H9 (cell line): Measurements from ENCODE around the gene SNAP25. TPM values are rescaled to one million over a fixed set of nuclear protein-coding genes. Genes with fewer than 3 reads are reported as not detected.

ENCODE experiments used
- DNase-seq: peaks from one replicate; pipeline ENCODE4 v3.0.0-alpha.2; 2017
- H2AFZ ChIP-seq: one replicate; pipeline ENCODE4 v1.6.1; 2013; ENCODE audit warnings: mild to moderate bottlenecking, low read length, control low read depth, moderate library complexity
- H2AK5ac ChIP-seq: 2 replicates; pipeline ENCODE4 v1.6.1; 2013; ENCODE audit warnings: low read length, control low read depth, mixed read lengths; ENCODE audit not compliant: insufficient read length
- H2BK120ac ChIP-seq: one replicate; pipeline ENCODE4 v1.6.1; 2013; ENCODE audit warnings: low read depth, mild to moderate bottlenecking, low read length, control low read depth, inconsistent platforms; ENCODE audit not compliant: poor library complexity, severe bottlenecking
- H2BK12ac ChIP-seq: 2 replicates; pipeline ENCODE4 v1.6.1; 2013; ENCODE audit warnings: low read length, control low read depth, mixed read lengths, low read depth; ENCODE audit not compliant: insufficient read length
- H2BK15ac ChIP-seq: 2 replicates; pipeline ENCODE4 v1.6.1; 2013; ENCODE audit warnings: low read depth, low read length, control low read depth
- H2BK20ac ChIP-seq: one replicate; pipeline ENCODE4 v1.6.1; 2013; ENCODE audit warnings: low read depth, mild to moderate bottlenecking, low read length, control low read depth, inconsistent platforms; ENCODE audit not compliant: poor library complexity, severe bottlenecking
- H2BK5ac ChIP-seq: 2 replicates; pipeline ENCODE4 v1.6.1; 2013; ENCODE audit warnings: low read length, control low read depth, mixed read lengths; ENCODE audit not compliant: insufficient read length
- H3K14ac ChIP-seq: 2 replicates; pipeline ENCODE4 v1.6.1; 2013; ENCODE audit warnings: low read length, control low read depth; ENCODE audit not compliant: insufficient read depth
- H3K18ac ChIP-seq: 2 replicates; pipeline ENCODE4 v1.6.1; 2013; ENCODE audit warnings: low read depth, mild to moderate bottlenecking, mixed read lengths, low read length, control low read depth; ENCODE audit not compliant: insufficient read length
- H3K23ac ChIP-seq: 2 replicates; pipeline ENCODE4 v1.6.1; 2013; ENCODE audit warnings: low read length, control low read depth, mixed read lengths, low read depth; ENCODE audit not compliant: insufficient read length
- H3K23me2 ChIP-seq: 2 replicates; pipeline ENCODE4 v1.6.1; 2013; ENCODE audit warnings: low read depth, mild to moderate bottlenecking, mixed read lengths, low read length, control low read depth; ENCODE audit not compliant: insufficient read length, poor library complexity, severe bottlenecking
- H3K27ac ChIP-seq: 2 replicates; pipeline ENCODE4 v1.5.1; 2013; ENCODE audit warnings: low read length, control low read depth, mixed read lengths, low read depth; ENCODE audit not compliant: insufficient read length
- H3K27me3 ChIP-seq: 2 replicates; pipeline ENCODE4 v1.6.1; 2013; ENCODE audit warnings: low read length, control low read depth, inconsistent platforms; ENCODE audit not compliant: insufficient read depth
- H3K4ac ChIP-seq: 2 replicates; pipeline ENCODE4 v1.6.1; 2013; ENCODE audit warnings: low read depth, mild to moderate bottlenecking, control low read depth, inconsistent platforms, low read length, moderate library complexity
- H3K4me1 ChIP-seq: 2 replicates; pipeline ENCODE4 v1.6.1; 2013; ENCODE audit warnings: low read length, control low read depth, inconsistent platforms; ENCODE audit not compliant: insufficient read depth
- H3K4me2 ChIP-seq: 2 replicates; pipeline ENCODE4 v1.6.1; 2013; ENCODE audit warnings: low read length, control low read depth, mixed read lengths; ENCODE audit not compliant: insufficient read length, insufficient read depth
- H3K56ac ChIP-seq: 2 replicates; pipeline ENCODE4 v1.6.1; 2013; ENCODE audit warnings: low read depth, mild to moderate bottlenecking, mixed read lengths, low read length, control low read depth; ENCODE audit not compliant: insufficient read length
- H3K79me1 ChIP-seq: 2 replicates; pipeline ENCODE4 v1.6.1; 2013; ENCODE audit warnings: low read depth, mild to moderate bottlenecking, moderate library complexity, low read length, control low read depth, inconsistent platforms; ENCODE audit not compliant: insufficient read depth, poor library complexity, severe bottlenecking
- H3K79me2 ChIP-seq: 2 replicates; pipeline ENCODE4 v1.6.1; 2013; ENCODE audit warnings: low read length, control low read depth, inconsistent platforms; ENCODE audit not compliant: insufficient read depth
- H3K9ac ChIP-seq: 2 replicates; pipeline ENCODE4 v1.6.1; 2013; ENCODE audit warnings: low read length, control low read depth, mixed read lengths; ENCODE audit not compliant: insufficient read length; ENCODE audit errors: extremely low read depth
- H3K9me3 ChIP-seq: one replicate; pipeline ENCODE4 v1.6.1; 2013; ENCODE audit warnings: low read depth, low read length, inconsistent platforms; ENCODE audit not compliant: control insufficient read depth
- H3T11ph ChIP-seq: one replicate; pipeline ENCODE4 v1.6.1; 2013; ENCODE audit warnings: mild to moderate bottlenecking, low read length, control low read depth, inconsistent platforms
- H4K20me1 ChIP-seq: one replicate; pipeline ENCODE4 v1.6.1; 2013; ENCODE audit not compliant: control insufficient read depth, insufficient read length, insufficient read depth
- H4K5ac ChIP-seq: 2 replicates; pipeline ENCODE4 v1.6.1; 2013; ENCODE audit warnings: low read depth, mild to moderate bottlenecking, mixed read lengths, low read length, control low read depth; ENCODE audit not compliant: insufficient read length
- H4K8ac ChIP-seq: replicated peaks from 2 replicates; pipeline ENCODE4 v1.6.1; 2013; ENCODE audit warnings: low read length, control low read depth, mixed read lengths, low read depth; ENCODE audit not compliant: insufficient read length
- H4K91ac ChIP-seq: 2 replicates; pipeline ENCODE4 v1.6.1; 2013; ENCODE audit warnings: low read depth, mild to moderate bottlenecking, moderate library complexity, mixed read lengths, low read length, control low read depth; ENCODE audit not compliant: insufficient read length
- H3K27ac Mint-ChIP-seq, 3 experiments: 2 replicates in 2 of 3; 3 replicates in 1 of 3; pipeline ENCODE4 v1.8.0; 2020 to 2021; ENCODE audit warnings: mixed read lengths in 3 of 3, mild to moderate bottlenecking in 1 of 3, moderate library complexity in 1 of 3
- H3K27me3 Mint-ChIP-seq: 2 replicates; pipeline ENCODE4 v1.8.0; 2021; ENCODE audit warnings: low read depth, mild to moderate bottlenecking, moderate library complexity, mixed read lengths
- H3K36me3 Mint-ChIP-seq, 3 experiments: 2 replicates in 2 of 3; 3 replicates in 1 of 3; pipeline ENCODE4 v1.8.0; 2020 to 2021; ENCODE audit warnings: low read depth in 3 of 3, mixed read lengths in 3 of 3; ENCODE audit not compliant: insufficient read depth in 1 of 3
- H3K4me1 Mint-ChIP-seq, 2 experiments: 2 replicates each; pipeline ENCODE4 v1.8.0; 2020; ENCODE audit warnings: mixed read lengths in 2 of 2
- H3K4me3 Mint-ChIP-seq, 2 experiments: 2 replicates in 1 of 2; 3 replicates in 1 of 2; pipeline ENCODE4 v1.8.0; 2020 to 2021; ENCODE audit warnings: mild to moderate bottlenecking in 2 of 2, mixed read lengths in 2 of 2, moderate library complexity in 1 of 2
- H3K9me3 Mint-ChIP-seq, 2 experiments: 2 replicates in 1 of 2; 3 replicates in 1 of 2; pipeline ENCODE4 v1.8.0; 2020; ENCODE audit warnings: mild to moderate bottlenecking in 2 of 2, mixed read lengths in 2 of 2, moderate library complexity in 1 of 2
- CTCF ChIP-seq: fragments of 200-600 bp; sonication (generic); conservative IDR thresholded peaks from 3 replicates; pipeline ENCODE4 v1.8.0; 2021; ENCODE audit warnings: antibody characterized with exemption, mild to moderate bottlenecking
- WGBS: extraction: QIAGEN DNeasy Blood & Tissue Kit; methylation state at CpG from one replicate; pipeline ENCODE4 v1.1.7; 2013; ENCODE audit warnings: missing lambda C conversion rate, low lambda C conversion rate, mixed read lengths; ENCODE audit not compliant: insufficient read length; ENCODE audit errors: extremely low coverage; 5-methylcytosine and 5-hydroxymethylcytosine counted together
- total RNA-seq: library from RNA; stranded (reverse); gene quantifications from 2 replicates; pipeline ENCODE4 v1.2.1, GENCODE V29; 2021

SNAP25 gene
- total RNA-seq, 1 experiment from 2014 or later = 0.13 TPM

GRCh38 chr20:10261702-10262101 is 43.1 kb downstream of the SNAP25 start:
- H2BK120ac ChIP-seq = no peak overlapping the region
- no peak overlapping the region for H3K14ac ChIP-seq
- peaks cover 9% of the 10 kb centered on the region; the same call in 1 of the 2 replicates for H3K4me1 ChIP-seq
- no peaks in the 10 kb centered on the region for H3K27me3 ChIP-seq
- no peaks in the 10 kb centered on the region for H3K36me3 Mint-ChIP-seq
- H3K18ac ChIP-seq = no peak overlapping the region
- H2BK12ac ChIP-seq = no peak overlapping the region
- no peak overlapping the region for H2BK15ac ChIP-seq
- no peak overlapping the region for H3K27ac Mint-ChIP-seq
- no peak for TF ChIP-seq CTCF
- no peak overlapping the region for H2BK5ac ChIP-seq
- no peaks in the 10 kb centered on the region for H3K79me2 ChIP-seq
- H4K91ac ChIP-seq = no peak overlapping the region
- H3K23me2 ChIP-seq = no peaks in the 10 kb centered on the region
- no peak overlapping the region for H4K5ac ChIP-seq
- no peaks in the 10 kb centered on the region; a peak in 1 of 5 replicates for H3K9me3 Mint-ChIP-seq
- H4K8ac ChIP-seq = no peak overlapping the region
- H4K20me1 ChIP-seq = no peaks in the 10 kb centered on the region
- H3K27me3 Mint-ChIP-seq = peaks cover 10% of the 10 kb centered on the region
- no peak overlapping the region for H3K27ac ChIP-seq
- no peak overlapping the region for H3T11ph ChIP-seq
- H3K79me1 ChIP-seq = no peaks in the 10 kb centered on the region
- no peak overlapping the region for H3K4ac ChIP-seq
- peaks cover 42 to 45% of the 10 kb centered on the region in 2 experiments for H3K4me1 Mint-ChIP-seq
- H3K56ac ChIP-seq = no peak overlapping the region
- H2AFZ ChIP-seq = no peak overlapping the region
- H3K23ac ChIP-seq = no peak overlapping the region
- H2BK20ac ChIP-seq = no peak overlapping the region
- no CpG with 5 or more reads among the region's 2 CpGs for WGBS
- no peak overlapping the region for H3K4me2 ChIP-seq
- no peak overlapping the region for H3K4me3 Mint-ChIP-seq
- no peak overlapping the region for H3K9ac ChIP-seq
- no peaks in the 10 kb centered on the region for H3K9me3 ChIP-seq
- DNase-seq = no peak
- H2AK5ac ChIP-seq = no peak overlapping the region
